Upper lobe of left lung (tissue), 4 donors: ENCODE data around the gene GABRR3.

ENCODE experiments used
- CTCF ChIP-seq, 6 experiments: fragments of 450-650 bp in 4 of 6; fragments of 200-600 bp in 2 of 6; sonication (generic) in 2 of 6; IDR thresholded peaks; one replicate each; pipeline ENCODE4 v1.5.1; 2016 to 2019; ENCODE audit warnings: antibody characterized with exemption in 6 of 6
- POLR2AphosphoS5 ChIP-seq, 2 donors: sonication (generic); formaldehyde crosslinking; IDR thresholded peaks; one replicate each; pipeline ENCODE4 v1.5.1; 2017; ENCODE audit warnings: antibody characterized with exemption in 2 of 2

GRCh38 chr3:97960551-97960950 is 74.6 kb downstream of the GABRR3 start:
- TF ChIP-seq CTCF (IDR thresholded peaks at IDR 0.05): no peak
- no peak for TF ChIP-seq POLR2AphosphoS5 (IDR thresholded peaks at IDR 0.05)
